Osteoblast (primary cell): ENCODE results near the gene BNC1. TPM values are rescaled to one million over a fixed set of nuclear protein-coding genes. Genes with fewer than 3 reads are reported as not detected.

Experiments used
- total RNA-seq: library from RNA; depleted of rRNA; stranded (reverse); fragments of >200 nt; gene quantifications from 2 replicates; pipeline ENCODE4 v1.2.3, GENCODE V29; 2012

BNC1 gene
- total RNA-seq, 1 donor: 3.3 TPM

Other genes with a start within 250 kb of the BNC1 start
- 88.3 and 99.6 TPM in 2 replicates for gene BTBD1, start 217.4 kb downstream of the BNC1 start, total RNA-seq
- 0.29 and 0.36 TPM in 2 replicates for gene TM6SF1, start 177.0 kb downstream of the BNC1 start, total RNA-seq
- 27.5 and 42.4 TPM in 2 replicates for gene HDGFL3, start 76.8 kb downstream of the BNC1 start, total RNA-seq
- 0.29 and 0.72 TPM in 2 replicates for gene SH3GL3, start 162.7 kb upstream of the BNC1 start, total RNA-seq